Lung (tissue), 12 donors: ENCODE data around the gene YAE1. TPM values are rescaled to one million over a fixed set of nuclear protein-coding genes. Genes with fewer than 3 reads are reported as not detected.
A peak's percentile ranks its signal among the peaks of the same experiment; 100 is the strongest.

Source experiments
- ATAC-seq: fragments of 200-7000 bp; cut with Tn5 transposase; one replicate; pipeline ENCODE4 v1.9.1; 2020; ENCODE audit warnings: moderate number of reproducible peaks; ENCODE audit not compliant: insufficient read depth, low FRiP score
- DNase-seq, 3 donors: peaks; one replicate each; pipeline ENCODE4 v3.0.0-alpha.2; 2013 to 2017
- H3K27ac ChIP-seq, 2 donors: one replicate each; pipeline ENCODE4 v1.5.1; 2013; ENCODE audit warnings: mild to moderate bottlenecking in 2 of 2, moderate library complexity in 2 of 2, control low read depth in 1 of 2, inconsistent platforms in 1 of 2, low read depth in 1 of 2, low read length in 1 of 2
- H3K27me3 ChIP-seq, 3 donors: one replicate each; pipeline ENCODE4 v1.5.1; 2013; ENCODE audit warnings: low read length in 2 of 3; ENCODE audit not compliant: control insufficient read depth in 3 of 3, insufficient read depth in 3 of 3
- H3K36me3 ChIP-seq, 4 donors: one replicate each; pipeline ENCODE4 v1.5.1; 2013; ENCODE audit warnings: low read length in 4 of 4, mild to moderate bottlenecking in 1 of 4, moderate library complexity in 1 of 4; ENCODE audit not compliant: control insufficient read depth in 4 of 4, insufficient read depth in 4 of 4
- H3K4me1 ChIP-seq, 5 donors: one replicate each; pipeline ENCODE4 v1.5.1; 2013; ENCODE audit warnings: low read length in 5 of 5, mild to moderate bottlenecking in 2 of 5, moderate library complexity in 1 of 5; ENCODE audit not compliant: control insufficient read depth in 5 of 5, insufficient read depth in 5 of 5
- H3K4me3 ChIP-seq: one replicate; pipeline ENCODE4 v1.5.1; 2013; ENCODE audit warnings: mild to moderate bottlenecking, control low read depth, moderate library complexity
- H3K9ac ChIP-seq, 2 donors: one replicate each; pipeline ENCODE4 v1.5.1; 2013; ENCODE audit warnings: low read length in 2 of 2, control low read depth in 1 of 2; ENCODE audit not compliant: insufficient read depth in 1 of 2
- H3K9me3 ChIP-seq, 4 donors: one replicate each; pipeline ENCODE4 v1.5.1; 2013; ENCODE audit warnings: low read length in 3 of 4, mild to moderate bottlenecking in 1 of 4, moderate library complexity in 1 of 4; ENCODE audit not compliant: control insufficient read depth in 4 of 4, insufficient read depth in 3 of 4
- CTCF ChIP-seq: IDR thresholded peaks from 2 replicates; pipeline ENCODE4 v1.5.1; 2012; ENCODE audit warnings: mild to moderate bottlenecking; ENCODE audit errors: control extremely low read depth, extremely low read depth
- WGBS, 2 donors: extraction: QIAGEN DNeasy Blood & Tissue Kit; methylation state at CpG; one replicate each; pipeline ENCODE4 v1.1.7; 2013; 5-methylcytosine and 5-hydroxymethylcytosine counted together
- polyA plus RNA-seq, 2 donors: library from polyadenylated mRNA; stranded (reverse); fragments of 200-250 nt; gene quantifications; one replicate each; pipeline ENCODE4 v1.2.1, GENCODE V29; 2013
- total RNA-seq, 2 donors: library from RNA; depleted of rRNA in 1 of 2; stranded (reverse); fragments of >200 nt in 1 of 2; gene quantifications; one replicate each; pipeline ENCODE4 v1.2.1, GENCODE V29; 2014 to 2021
- donor health status: control.
- donor health status: control.
- donor health status: Bipolar disorder and iron deficiency.
- donor health status: healthy.
- donor health status: DM: yes; HTN: yes; CAD: no.

Gene YAE1
- total and polyA plus RNA-seq, 4 donors, result 15.4 to 35.0 (median 23.6) TPM

- Histone ChIP-seq H3K9me3 (no peaks in the 10 kb centered on the region), H3K4me1 (no peaks in the 10 kb centered on the region), H3K4me3 (no peak overlapping the region), H3K36me3 (peaks cover 2 to 24% (median 10%) of the 10 kb centered on the region in 4 donors), H3K9ac (no peak overlapping the region), H3K27ac (no peak overlapping the region), H3K27me3 (no peaks in the 10 kb centered on the region)
- DNase-seq (no peak), ATAC-seq (no peak)
- WGBS, 2 donors, result 93 to 97% methylated on average over 27 of the region's 27 CpGs
- TF ChIP-seq CTCF, result no peak
These were observed 11.1 kb downstream of the YAE1 start for GRCh38 chr7:39577229-39577874.

- no peak overlapping the region for H3K9ac ChIP-seq
- no peak overlapping the region for H3K27ac ChIP-seq
- H3K4me3 ChIP-seq, result no peak overlapping the region
- no peaks in the 10 kb centered on the region for H3K9me3 ChIP-seq
- H3K4me1 ChIP-seq, result no peaks in the 10 kb centered on the region
- peak; percentile 87 for TF ChIP-seq CTCF
- no peaks in the 10 kb centered on the region for H3K27me3 ChIP-seq
- DNase-seq (peak; percentile 82 to 97 (median 93)), ATAC-seq (peak; percentile 78)
- peaks cover 0 to 8% (median 5%) of the 10 kb centered on the region in 4 donors for H3K36me3 ChIP-seq
- 20 to 32% methylated on average over 8 of the region's 8 CpGs for WGBS, 2 donors
These were observed 14.1 kb downstream of the YAE1 start for GRCh38 chr7:39580149-39580874.

- Histone ChIP-seq H3K9me3 (no peaks in the 10 kb centered on the region), H3K9ac (no peak overlapping the region), H3K4me3 (no peak overlapping the region), H3K27ac (no peak overlapping the region), H3K4me1 (no peaks in the 10 kb centered on the region), H3K27me3 (no peaks in the 10 kb centered on the region), H3K36me3 (peaks cover 0 to 5% (median under 1%) of the 10 kb centered on the region in 4 donors)
- DNase-seq (no peak), ATAC-seq (no peak)
- TF ChIP-seq CTCF, result no peak
- 94 to 96% methylated on average over 2 of the region's 2 CpGs for WGBS, 2 donors
These were observed 16.3 kb downstream of the YAE1 start for GRCh38 chr7:39582536-39582935.
